Thymus (tissue), 11 donors: Measurements from ENCODE around the gene B3GNT5. TPM values are rescaled to one million over a fixed set of nuclear protein-coding genes. Genes with fewer than 3 reads are reported as not detected.

Source experiments
- DNase-seq, 9 donors: peaks; one replicate each; pipeline ENCODE4 v3.0.0-alpha.2; 2013; ENCODE audit warnings: low spot score in 9 of 9, low read depth in 6 of 9, missing footprints in 1 of 9
- H3K27ac ChIP-seq, 2 donors: one replicate each; pipeline ENCODE4 v1.5.1; 2013; ENCODE audit warnings: control low read depth in 1 of 2, low read depth in 1 of 2, low read length in 1 of 2, mild to moderate bottlenecking in 1 of 2, moderate library complexity in 1 of 2
- H3K27me3 ChIP-seq, 2 donors: one replicate each; pipeline ENCODE4 v1.5.1; 2013; ENCODE audit warnings: low read length in 1 of 2; ENCODE audit not compliant: control insufficient read depth in 2 of 2, insufficient read depth in 1 of 2
- H3K36me3 ChIP-seq, 2 donors: one replicate each; pipeline ENCODE4 v1.5.1; 2013; ENCODE audit warnings: low read length in 1 of 2, mild to moderate bottlenecking in 1 of 2, moderate library complexity in 1 of 2; ENCODE audit not compliant: control insufficient read depth in 2 of 2, insufficient read depth in 2 of 2
- H3K4me1 ChIP-seq, 2 donors: one replicate each; pipeline ENCODE4 v1.5.1; 2013; ENCODE audit warnings: low read length in 2 of 2; ENCODE audit not compliant: control insufficient read depth in 2 of 2, insufficient read depth in 2 of 2
- H3K4me3 ChIP-seq, 2 donors: one replicate each; pipeline ENCODE4 v1.5.1; 2013; ENCODE audit warnings: low read length in 2 of 2, control low read depth in 1 of 2, mild to moderate bottlenecking in 1 of 2
- H3K9me3 ChIP-seq, 2 donors: one replicate each; pipeline ENCODE4 v1.5.1; 2013; ENCODE audit warnings: low read length in 1 of 2, mild to moderate bottlenecking in 1 of 2; ENCODE audit not compliant: control insufficient read depth in 2 of 2, insufficient read depth in 1 of 2
- WGBS: extraction: QIAGEN DNeasy Blood & Tissue Kit; methylation state at CpG from one replicate; pipeline ENCODE4 v1.1.7; 2013; 5-methylcytosine and 5-hydroxymethylcytosine counted together
- polyA plus RNA-seq: library from polyadenylated mRNA; stranded (reverse); fragments of 200-250 nt; gene quantifications from one replicate; pipeline ENCODE4 v1.2.3, GENCODE V29; 2013
- total RNA-seq: library from RNA; stranded (reverse); fragments of 120-200 nt; gene quantifications from one replicate; pipeline ENCODE4 v1.2.4, GENCODE V29; 2013
- donor health status: healthy.

B3GNT5 gene
- total and polyA plus RNA-seq, 2 donors = 1.7 to 10.5 TPM

GRCh38 chr3:183260167-183260904 lies 7.3 kb downstream of the B3GNT5 start:
- Histone ChIP-seq H3K27me3 (peaks cover 7 to 9% of the 10 kb centered on the region in 2 donors), H3K4me3 (no peak overlapping the region), H3K27ac (no peak overlapping the region), H3K4me1 (peaks cover 0 to 1% of the 10 kb centered on the region in 2 donors), H3K36me3 (no peaks in the 10 kb centered on the region), H3K9me3 (peaks cover 0 to 1% of the 10 kb centered on the region in 2 donors)
- DNase-seq = no peak
- 58% methylated on average over 7 of the region's 7 CpGs for WGBS

GRCh38 chr3:183261151-183261724 lies 8.2 kb downstream of the B3GNT5 start:
- Histone ChIP-seq H3K36me3 (no peaks in the 10 kb centered on the region), H3K4me3 (no peak overlapping the region), H3K9me3 (no peaks in the 10 kb centered on the region), H3K4me1 (peaks cover 0 to 3% of the 10 kb centered on the region in 2 donors), H3K27me3 (peaks cover 2% of the 10 kb centered on the region in 2 donors), H3K27ac (no peak overlapping the region)
- no peak for DNase-seq
- WGBS = 94% methylated on average over 5 of the region's 5 CpGs

- Histone ChIP-seq H3K4me1 (peaks cover 0 to 3% of the 10 kb centered on the region in 2 donors), H3K4me3 (no peak overlapping the region), H3K27ac (no peak overlapping the region), H3K9me3 (no peaks in the 10 kb centered on the region), H3K36me3 (no peaks in the 10 kb centered on the region), H3K27me3 (no peaks in the 10 kb centered on the region)
- no peak for DNase-seq
- 99% methylated on average over 3 of the region's 3 CpGs for WGBS
These were observed 9.9 kb downstream of the B3GNT5 start for GRCh38 chr3:183262875-183263378.

- Histone ChIP-seq H3K4me3 (no peak overlapping the region), H3K9me3 (no peaks in the 10 kb centered on the region), H3K27ac (no peak overlapping the region), H3K36me3 (no peaks in the 10 kb centered on the region), H3K4me1 (peaks cover 0 to 3% of the 10 kb centered on the region in 2 donors), H3K27me3 (no peaks in the 10 kb centered on the region)
- DNase-seq = no peak
- 90% methylated on average over 5 of the region's 5 CpGs for WGBS
These were observed 11.2 kb downstream of the B3GNT5 start for GRCh38 chr3:183264268-183264667.

GRCh38 chr3:183265157-183265642 lies 12.1 kb downstream of the B3GNT5 start:
- Histone ChIP-seq H3K27ac (peak overlapping the region in 1 of 2 donors; percentile 44), H3K4me1 (peaks cover 0 to 3% of the 10 kb centered on the region in 2 donors), H3K27me3 (no peaks in the 10 kb centered on the region), H3K36me3 (no peaks in the 10 kb centered on the region), H3K9me3 (no peaks in the 10 kb centered on the region), H3K4me3 (no peak overlapping the region)
- 68% methylated on average over 15 of the region's 15 CpGs for WGBS
- peak in 1 of 9 donors; percentile 28 for DNase-seq

- no peak overlapping the region for H3K4me3 ChIP-seq
- H3K27ac ChIP-seq = no peak overlapping the region
- WGBS = 93% methylated on average over 5 of the region's 5 CpGs
- H3K27me3 ChIP-seq = no peaks in the 10 kb centered on the region
- peaks cover 0 to 3% of the 10 kb centered on the region in 2 donors for H3K4me1 ChIP-seq
- no peaks in the 10 kb centered on the region for H3K9me3 ChIP-seq
- DNase-seq = no peak
- H3K36me3 ChIP-seq = no peaks in the 10 kb centered on the region
These were observed 12.9 kb downstream of the B3GNT5 start for GRCh38 chr3:183265834-183266417.

DNA sequence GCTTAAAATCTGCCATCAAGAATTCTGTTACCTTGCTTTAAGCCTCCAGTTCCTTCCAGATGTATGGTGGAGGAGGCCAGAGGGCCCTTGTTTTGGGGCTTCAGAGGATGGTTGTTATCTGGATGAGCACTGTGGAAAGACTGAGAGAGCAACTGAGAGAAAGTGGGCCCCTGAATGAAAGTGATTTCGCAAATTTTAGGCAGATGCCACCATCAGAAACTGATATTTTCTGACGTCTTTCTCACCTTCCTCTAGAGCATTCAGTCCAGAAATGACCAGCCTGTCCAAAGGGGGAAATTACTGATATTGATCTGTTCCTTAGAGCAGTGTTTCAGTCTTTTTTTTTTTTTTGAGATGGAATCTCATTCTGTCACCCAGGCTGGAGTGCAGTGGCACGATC lies 13.4 kb downstream of the B3GNT5 start:
- no peak for DNase-seq
- H3K4me1 ChIP-seq = peaks cover 0 to 3% of the 10 kb centered on the region in 2 donors
- H3K36me3 ChIP-seq = no peaks in the 10 kb centered on the region
- H3K27me3 ChIP-seq = no peaks in the 10 kb centered on the region
- WGBS = 97% methylated on average over 3 of the region's 3 CpGs
- no peak overlapping the region for H3K4me3 ChIP-seq
- no peaks in the 10 kb centered on the region for H3K9me3 ChIP-seq
- H3K27ac ChIP-seq = no peak overlapping the region

DNA sequence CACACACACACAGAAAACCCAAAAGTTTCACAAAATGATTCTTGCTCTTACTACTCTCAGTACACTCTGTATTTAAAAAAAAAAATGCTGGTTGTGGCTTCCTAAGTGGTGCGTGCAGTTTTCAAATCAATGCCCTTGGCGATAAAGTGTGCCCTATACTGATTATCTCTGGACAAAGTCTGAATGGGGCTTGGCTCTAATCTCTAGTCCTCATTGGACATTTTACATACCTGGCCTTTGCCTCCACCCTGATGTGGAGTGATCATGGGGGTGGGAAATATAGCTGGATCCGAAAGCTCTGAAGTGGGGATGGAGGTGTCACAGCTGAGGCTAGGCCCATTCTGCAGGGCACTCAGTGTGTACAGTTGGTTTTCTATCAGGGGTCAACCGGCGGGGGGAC lies 14.1 kb downstream of the B3GNT5 start:
- WGBS = over 99% methylated on average over 5 of the region's 5 CpGs

DNA sequence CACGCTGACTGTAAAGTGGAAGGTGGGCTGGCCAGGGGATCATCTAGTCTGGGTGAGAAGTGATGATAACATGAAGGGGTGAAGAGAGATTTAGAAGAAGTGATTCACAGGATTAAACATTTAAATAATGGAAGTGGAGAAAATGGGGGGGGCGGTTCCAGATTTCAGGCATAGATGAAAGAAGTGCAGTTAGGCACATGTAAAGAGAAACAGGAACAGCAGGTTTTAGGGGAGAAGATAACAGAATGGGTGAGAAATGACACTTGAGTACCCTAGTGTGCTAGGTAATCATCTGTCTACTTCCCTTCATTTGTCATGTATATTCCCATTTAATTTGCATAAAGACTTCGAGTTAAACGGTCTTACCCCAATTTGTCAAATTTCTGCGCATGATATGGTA lies 15.3 kb downstream of the B3GNT5 start:
- no peak for DNase-seq
- no peaks in the 10 kb centered on the region for H3K36me3 ChIP-seq
- no peak overlapping the region for H3K4me3 ChIP-seq
- no peaks in the 10 kb centered on the region for H3K27me3 ChIP-seq
- 90% methylated on average over 5 of the region's 5 CpGs for WGBS
- H3K27ac ChIP-seq = no peak overlapping the region
- no peaks in the 10 kb centered on the region for H3K9me3 ChIP-seq
- H3K4me1 ChIP-seq = peaks cover 0 to 3% of the 10 kb centered on the region in 2 donors

More for the DNA sequence above, 14.1 kb downstream of the B3GNT5 start:
- Histone ChIP-seq H3K27me3 (no peaks in the 10 kb centered on the region), H3K27ac (no peak overlapping the region), H3K4me1 (peaks cover 0 to 3% of the 10 kb centered on the region in 2 donors), H3K9me3 (no peaks in the 10 kb centered on the region), H3K36me3 (no peaks in the 10 kb centered on the region), H3K4me3 (no peak overlapping the region)
- DNase-seq = no peak
